ENCODE measurements around the gene HOXD8. TPM values are rescaled to one million over a fixed set of nuclear protein-coding genes. Genes with fewer than 3 reads are reported as not detected.

Gene HOXD8
- total RNA-seq, 1 experiment from 2014 or later: not detected

GRCh38 chr2:176100547-176101140 lies 28.9 kb upstream of the HOXD8 start:
- POLR2A ChIA-PET: no interaction called here
- no peak overlapping the region for H3K27ac ChIP-seq (ENCODE audit: low read length)
- TF ChIP-seq TCF7L2 (IDR thresholded peaks at IDR 0.05; ENCODE audit: low read depth, low read length): no peak
- no peak for TF ChIP-seq CTCF (IDR thresholded peaks at IDR 0.05)
- TF ChIP-seq SIN3A (IDR thresholded peaks at IDR 0.05; ENCODE audit: borderline replicate concordance, insufficient read depth, low read depth, low read length): no peak
- no peak for TF ChIP-seq REST (IDR thresholded peaks at IDR 0.05; ENCODE audit: insufficient read depth in 1 of 2, low read depth in 2 of 2, low read length in 1 of 2)
- no peak for TF ChIP-seq POLR2AphosphoS5 (IDR thresholded peaks at IDR 0.05; ENCODE audit: low read depth, low read length)
- peaks cover 18% of the 10 kb centered on the region for H3K4me1 ChIP-seq (ENCODE audit: control insufficient read depth, insufficient read depth, low read length)
- in situ Hi-C loops (cut with HindIII; ENCODE audit: low pct_unique_long_range_greater_than_20kb, low sequenced_read_pairs): no loop called here
- ATAC-seq: no peak
- no peaks in the 10 kb centered on the region for H3K9me3 ChIP-seq (ENCODE audit: control insufficient read depth, insufficient read depth, low read depth, low read length)
- H3K4me3 ChIP-seq (ENCODE audit: low read depth in 2 of 2, low read length in 2 of 2): no peak overlapping the region
- DNase-seq (ENCODE audit: low read depth, low spot score): no peak
- BruUV-seq (replicated peaks): no TSS peak
- H3K36me3 ChIP-seq (ENCODE audit: control insufficient read depth, insufficient read depth, low read length): no peaks in the 10 kb centered on the region
- intact Hi-C loops (cut with micrococcal nuclease; ENCODE audit: unreplicated experiment): no loop called here
- CTCF ChIA-PET: no interaction called here
- H3K27me3 ChIP-seq (ENCODE audit: control insufficient read depth, insufficient read depth, low read length): peaks cover 3% of the 10 kb centered on the region

- in situ Hi-C loops (cut with HindIII; ENCODE audit: low pct_unique_long_range_greater_than_20kb, low sequenced_read_pairs) (no loop called here), intact Hi-C loops (cut with micrococcal nuclease; ENCODE audit: unreplicated experiment) (no loop called here)
- no peak for ATAC-seq
- CTCF ChIA-PET: no interaction called here
- Histone ChIP-seq H3K27me3 (ENCODE audit: control insufficient read depth, insufficient read depth, low read length) (peaks cover 3% of the 10 kb centered on the region), H3K27ac (ENCODE audit: low read length) (no peak overlapping the region), H3K4me1 (ENCODE audit: control insufficient read depth, insufficient read depth, low read length) (peaks cover 18% of the 10 kb centered on the region), H3K9me3 (ENCODE audit: control insufficient read depth, insufficient read depth, low read depth, low read length) (no peaks in the 10 kb centered on the region), H3K36me3 (ENCODE audit: control insufficient read depth, insufficient read depth, low read length) (no peaks in the 10 kb centered on the region), H3K4me3 (ENCODE audit: low read depth in 2 of 2, low read length in 2 of 2) (no peak overlapping the region)
- POLR2A ChIA-PET: no interaction called here
- TF ChIP-seq REST (IDR thresholded peaks at IDR 0.05; ENCODE audit: insufficient read depth in 1 of 2, low read depth in 2 of 2, low read length in 1 of 2): no peak
- TF ChIP-seq CTCF (IDR thresholded peaks at IDR 0.05): no peak
- TF ChIP-seq TCF7L2 (IDR thresholded peaks at IDR 0.05; ENCODE audit: low read depth, low read length): no peak
- no peak for TF ChIP-seq POLR2AphosphoS5 (IDR thresholded peaks at IDR 0.05; ENCODE audit: low read depth, low read length)
- no peak for TF ChIP-seq SIN3A (IDR thresholded peaks at IDR 0.05; ENCODE audit: borderline replicate concordance, insufficient read depth, low read depth, low read length)
- no TSS peak for BruUV-seq (replicated peaks)
- DNase-seq (ENCODE audit: low read depth, low spot score): no peak
Measured at GRCh38 chr2:176101216-176101830, 28.2 kb upstream of the HOXD8 start.
